GM12878 (cell line): ENCODE measurements around the gene SYCE1. TPM values are rescaled to one million over a fixed set of nuclear protein-coding genes. Genes with fewer than 3 reads are reported as not detected.

Experiments
- ATAC-seq: fragments of 200-7000 bp; cut with Tn5 transposase; 3 replicates; pipeline ENCODE4 v1.9.1; 2020; ENCODE audit warnings: mild to moderate bottlenecking, moderate library complexity
- BruUV-seq: library from RNA; stranded (reverse); fragments of 400-500 nt; replicated peaks from 2 replicates; lab custom pipeline; 2021; lab: Mats Ljungman, UMichigan
- CTCF ChIA-PET: fragments of 300-600 bp; sonication (Branson Sonifier 250); formaldehyde crosslinking; extraction: SDS; loops from one replicate; lab custom pipeline; 2021; ENCODE audit warnings: inconsistent platforms; lab: Yijun Ruan, JAX
- POLR2A ChIA-PET: fragments of 350-600 bp; formaldehyde crosslinking; extraction: SDS; loops from one replicate; lab custom pipeline; 2021; ENCODE audit warnings: inconsistent platforms; lab: Charles Lee
- RAD21 ChIA-PET: fragments of 300-600 bp; sonication (Branson Sonifier 250); formaldehyde crosslinking; loops from one replicate; lab custom pipeline; 2023; ENCODE audit warnings: antibody characterized with exemption; ENCODE audit not compliant: unreplicated experiment; lab: Charles Lee
- SMC1A ChIA-PET: fragments of 300-600 bp; sonication (Branson Sonifier 250); formaldehyde crosslinking; loops from one replicate; lab custom pipeline; 2023; ENCODE audit not compliant: unreplicated experiment, uncharacterized antibody; lab: Charles Lee
- DNase-seq: peaks from one replicate; pipeline ENCODE4 v3.0.0-alpha.2; 2011; ENCODE audit warnings: low read depth, low spot score
- FAIRE-seq: peaks from 3 replicates; lab custom pipeline; 2011; peaks lifted over from hg19 to GRCh38; lab: Jason Lieb, UNC
- H2AFZ ChIP-seq: 2 replicates; pipeline ENCODE4 v1.6.0; 2011; ENCODE audit warnings: low read depth, low read length, control low read depth; ENCODE audit not compliant: control insufficient read depth
- H3K27ac ChIP-seq: 2 replicates; pipeline ENCODE4 v1.5.1; 2011; ENCODE audit warnings: control low read depth; ENCODE audit not compliant: control insufficient read depth, insufficient read depth
- H3K27me3 ChIP-seq, 2 experiments: replicated peaks in 1 of 2; 2 replicates each; pipeline versions ENCODE4 v1.6.0 to v1.6.1; 2011; ENCODE audit warnings: low read length in 1 of 2; ENCODE audit not compliant: control insufficient read depth in 2 of 2, insufficient read depth in 2 of 2
- H3K36me3 ChIP-seq, 2 experiments: 2 replicates each; pipeline ENCODE4 v1.5.1; 2011; ENCODE audit warnings: low read length in 1 of 2; ENCODE audit not compliant: control insufficient read depth in 2 of 2, insufficient read depth in 2 of 2
- H3K4me1 ChIP-seq: 2 replicates; pipeline ENCODE4 v1.6.1; 2011; ENCODE audit warnings: mild to moderate bottlenecking, low read length, moderate library complexity, mixed read lengths; ENCODE audit not compliant: control insufficient read depth, insufficient read depth
- H3K4me2 ChIP-seq: 2 replicates; pipeline ENCODE4 v1.6.0; 2011; ENCODE audit warnings: control low read depth; ENCODE audit not compliant: control insufficient read depth, insufficient read depth
- H3K4me3 ChIP-seq: fragments of 200-600 bp; sonication (generic); 2 replicates; pipeline ENCODE4 v1.5.1; 2016
- H3K79me2 ChIP-seq: 2 replicates; pipeline ENCODE4 v1.6.0; 2011; ENCODE audit warnings: low read length; ENCODE audit not compliant: control insufficient read depth, insufficient read depth
- H3K9ac ChIP-seq: 2 replicates; pipeline ENCODE4 v1.8.0; 2011; ENCODE audit warnings: low read length, control low read depth, mixed read lengths; ENCODE audit not compliant: control insufficient read depth, insufficient read depth
- H3K9me3 ChIP-seq: replicated peaks from 3 replicates; pipeline ENCODE4 v1.5.1; 2011; ENCODE audit warnings: mild to moderate bottlenecking, low read length; ENCODE audit not compliant: control insufficient read depth, insufficient read depth
- H4K20me1 ChIP-seq: 2 replicates; pipeline ENCODE4 v1.6.0; 2011; ENCODE audit not compliant: control insufficient read depth, insufficient read depth
- BHLHE40 ChIP-seq, 2 experiments: fragments of 450-650 bp in 1 of 2; IDR thresholded peaks; 2 replicates each; pipeline ENCODE4 v1.6.1; 2011 to 2017; ENCODE audit warnings: low read depth in 2 of 2, borderline replicate concordance in 1 of 2, improper control_type of control experiment in 1 of 2, low read length in 1 of 2, mild to moderate bottlenecking in 1 of 2
- CHD4 ChIP-seq: fragments of 200-600 bp; sonication (generic); IDR thresholded peaks from 2 replicates; pipeline ENCODE4 v1.6.1; 2016; ENCODE audit warnings: mild to moderate bottlenecking
- ESRRA ChIP-seq: IDR thresholded peaks from 2 replicates; pipeline ENCODE4 v1.6.1; 2012; ENCODE audit warnings: mild to moderate bottlenecking, low read length, improper control_type of control experiment
- NFIC ChIP-seq: IDR thresholded peaks from 2 replicates; pipeline ENCODE4 v1.6.1; 2012; ENCODE audit warnings: low read depth, mild to moderate bottlenecking, inconsistent platforms, low read length, moderate library complexity
- NFXL1 ChIP-seq: fragments of 450-650 bp; IDR thresholded peaks from 2 replicates; pipeline ENCODE4 v1.6.1; 2017; ENCODE audit warnings: antibody characterized with exemption, mild to moderate bottlenecking, borderline replicate concordance
- NR2F1 ChIP-seq: fragments of 450-650 bp; conservative IDR thresholded peaks from 2 replicates; pipeline ENCODE4 v1.6.1; 2017; ENCODE audit warnings: mild to moderate bottlenecking
- SPI1 ChIP-seq: IDR thresholded peaks from 2 replicates; pipeline ENCODE4 v1.6.1; 2011; ENCODE audit warnings: low read depth, mild to moderate bottlenecking, low read length, moderate library complexity, borderline replicate concordance; ENCODE audit not compliant: insufficient read depth
- SREBF2 ChIP-seq: IDR thresholded peaks from 2 replicates; pipeline ENCODE4 v1.6.1; 2012; ENCODE audit warnings: mild to moderate bottlenecking, low read length
- TCF7 ChIP-seq: IDR thresholded peaks from 2 replicates; pipeline ENCODE4 v1.6.1; 2014; ENCODE audit warnings: antibody characterized with exemption, borderline replicate concordance
- WGBS: methylation state at CpG from one replicate; pipeline ENCODE4 v1.1.6; 2016; ENCODE audit warnings: low lambda C conversion rate; ENCODE audit not compliant: insufficient replicate concordance, insufficient coverage; ENCODE audit errors: missing lambda C conversion rate; 5-methylcytosine and 5-hydroxymethylcytosine counted together
- in situ Hi-C: fragments of 300-500 bp; cut with MboI; formaldehyde crosslinking; loops from 9 replicates; pipeline ENCODE4 v1.14.3; 2018; ENCODE audit warnings: mixed read lengths
- intact Hi-C: fragments of 100-400 bp; cut with micrococcal nuclease; formaldehyde crosslinking; loops from one replicate; pipeline ENCODE4 v1.14.2; 2022; ENCODE audit not compliant: unreplicated experiment
- polyA plus RNA-seq, 11 experiments: library from polyadenylated mRNA; depleted of rRNA in 4 of 11; unstranded in 6 of 11; stranded (reverse) in 5 of 11; fragments of >200 nt; fragmentation: Nextera tagmentation in 4 of 11; fragmentation: Illumina TruSeq in 1 of 11; extraction: Ambion mirVana in 4 of 11; extraction: Trizol in 1 of 11; gene quantifications; 1 replicate in 1 of 11; 2 replicates in 10 of 11; pipeline versions ENCODE4 v1.2.1 to v1.2.3, GENCODE V29; 2011 to 2016; ENCODE audit warnings: inconsistent platforms in 2 of 11, missing spikeins in 2 of 11, low read depth in 1 of 11
- total RNA-seq, 4 experiments: library from RNA; depleted of rRNA in 3 of 4; stranded (reverse); fragments of >200 nt in 3 of 4; fragmentation: Illumina TruSeq in 1 of 4; extraction: Trizol in 1 of 4; gene quantifications; 2 replicates each; pipeline versions ENCODE4 v1.2.1 to v1.2.3, GENCODE V29; 2013 to 2021
- TF ChIP-seq, protein P1 (sequence below): fragments of 450-650 bp; conservative IDR thresholded peaks from 2 replicates; pipeline ENCODE4 v1.6.1; 2017; ENCODE audit warnings: mild to moderate bottlenecking, moderate library complexity
- TF ChIP-seq, protein P2 (sequence below): IDR thresholded peaks from 2 replicates; pipeline ENCODE4 v1.6.1; 2012; ENCODE audit warnings: low read depth, low read length, improper control_type of control experiment
- TF ChIP-seq, protein P3 (sequence below): fragments of 450-650 bp; IDR thresholded peaks from 2 replicates; pipeline ENCODE4 v1.6.1; 2017; ENCODE audit warnings: mild to moderate bottlenecking, moderate library complexity
- TF ChIP-seq, protein P4 (sequence below), 3 experiments: IDR thresholded peaks in 2 of 3; conservative IDR thresholded peaks in 1 of 3; 2 replicates each; pipeline ENCODE4 v1.5.1; 2011; ENCODE audit warnings: low read depth in 3 of 3, low read length in 3 of 3, mild to moderate bottlenecking in 3 of 3, control low read depth in 2 of 3, moderate library complexity in 2 of 3, inconsistent platforms in 1 of 3, mixed read lengths in 1 of 3; ENCODE audit not compliant: control insufficient read depth in 2 of 3, insufficient read depth in 1 of 3; ENCODE audit errors: extremely low read depth in 1 of 3

Gene SYCE1
- total and polyA plus RNA-seq, 10 of the 15 experiments (the other 5 are each of a cell fraction or from before 2014, with no cell fraction given) = not detected

DNA sequence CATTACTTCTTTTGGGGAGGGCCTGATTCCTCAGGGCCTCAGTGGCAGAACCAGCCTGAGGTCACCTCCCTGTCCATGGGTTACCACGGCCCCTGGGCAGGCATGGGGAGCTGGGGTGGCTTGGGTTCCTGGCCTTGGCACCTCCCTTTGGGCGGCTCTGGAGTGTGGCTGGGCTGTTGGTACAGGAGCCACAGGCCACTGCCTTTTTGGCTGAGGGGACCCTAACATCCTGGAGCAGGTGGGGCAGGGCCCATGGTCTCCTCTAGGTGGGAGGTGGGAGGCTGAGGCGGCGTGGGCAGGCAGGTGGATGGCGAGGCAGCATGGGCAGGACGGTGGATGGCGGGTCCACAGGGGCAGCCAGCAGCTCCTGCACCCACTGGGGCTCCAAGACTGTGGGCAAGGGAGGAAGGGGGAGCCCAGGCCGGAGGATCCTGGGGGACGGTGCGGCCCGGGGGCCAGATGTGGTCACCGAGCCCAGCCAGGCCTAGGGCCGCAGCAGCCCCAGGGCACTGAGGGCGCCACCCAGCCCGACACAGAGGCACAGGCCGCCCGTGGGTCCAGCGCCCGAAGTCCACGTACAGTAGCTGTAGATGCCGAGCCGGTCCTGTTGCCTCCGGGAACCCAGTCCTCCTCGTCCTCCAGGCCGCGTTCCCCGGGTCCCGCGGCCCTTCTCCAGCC is 2.4 kb upstream of the SYCE1 start:
- Histone ChIP-seq H3K36me3 (no peaks in the 10 kb centered on the region), H3K79me2 (no peaks in the 10 kb centered on the region), H3K4me2 (no peak overlapping the region), H3K9me3 (peaks cover 3% of the 10 kb centered on the region; the same call in 2 of the 3 replicates), H3K27ac (no peak overlapping the region), H3K9ac (no peak overlapping the region), H4K20me1 (no peaks in the 10 kb centered on the region), H2AFZ (no peak overlapping the region), H3K4me1 (no peaks in the 10 kb centered on the region), H3K4me3 (no peak overlapping the region), H3K27me3 (no peaks in the 10 kb centered on the region)
- ChIA-PET RAD21 (no interaction called here), SMC1A (no interaction called here), CTCF (no interaction called here), POLR2A (no interaction called here)
- DNase-seq = no peak
- no peak for ATAC-seq
- BruUV-seq = no TSS peak
- no peak for FAIRE-seq
- intact Hi-C loops = no loop called here
- in situ Hi-C loops = no loop called here
- 64% methylated on average over 27 of the region's 29 CpGs for WGBS
- TF ChIP-seq, protein P1, sequence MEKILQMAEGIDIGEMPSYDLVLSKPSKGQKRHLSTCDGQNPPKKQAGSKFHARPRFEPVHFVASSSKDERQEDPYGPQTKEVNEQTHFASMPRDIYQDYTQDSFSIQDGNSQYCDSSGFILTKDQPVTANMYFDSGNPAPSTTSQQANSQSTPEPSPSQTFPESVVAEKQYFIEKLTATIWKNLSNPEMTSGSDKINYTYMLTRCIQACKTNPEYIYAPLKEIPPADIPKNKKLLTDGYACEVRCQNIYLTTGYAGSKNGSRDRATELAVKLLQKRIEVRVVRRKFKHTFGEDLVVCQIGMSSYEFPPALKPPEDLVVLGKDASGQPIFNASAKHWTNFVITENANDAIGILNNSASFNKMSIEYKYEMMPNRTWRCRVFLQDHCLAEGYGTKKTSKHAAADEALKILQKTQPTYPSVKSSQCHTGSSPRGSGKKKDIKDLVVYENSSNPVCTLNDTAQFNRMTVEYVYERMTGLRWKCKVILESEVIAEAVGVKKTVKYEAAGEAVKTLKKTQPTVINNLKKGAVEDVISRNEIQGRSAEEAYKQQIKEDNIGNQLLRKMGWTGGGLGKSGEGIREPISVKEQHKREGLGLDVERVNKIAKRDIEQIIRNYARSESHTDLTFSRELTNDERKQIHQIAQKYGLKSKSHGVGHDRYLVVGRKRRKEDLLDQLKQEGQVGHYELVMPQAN = no peak
- TF ChIP-seq BHLHE40 (IDR thresholded peaks at IDR 0.05; ENCODE audit: borderline replicate concordance in 1 of 2, low read depth in 2 of 2, low read length in 1 of 2) (no peak), NFIC (no peak), SPI1 (no peak), SREBF2 (no peak), NR2F1 (no peak), ESRRA (no peak), CHD4 (no peak), NFXL1 (no peak), TCF7 (no peak)
- TF ChIP-seq, protein P2, sequence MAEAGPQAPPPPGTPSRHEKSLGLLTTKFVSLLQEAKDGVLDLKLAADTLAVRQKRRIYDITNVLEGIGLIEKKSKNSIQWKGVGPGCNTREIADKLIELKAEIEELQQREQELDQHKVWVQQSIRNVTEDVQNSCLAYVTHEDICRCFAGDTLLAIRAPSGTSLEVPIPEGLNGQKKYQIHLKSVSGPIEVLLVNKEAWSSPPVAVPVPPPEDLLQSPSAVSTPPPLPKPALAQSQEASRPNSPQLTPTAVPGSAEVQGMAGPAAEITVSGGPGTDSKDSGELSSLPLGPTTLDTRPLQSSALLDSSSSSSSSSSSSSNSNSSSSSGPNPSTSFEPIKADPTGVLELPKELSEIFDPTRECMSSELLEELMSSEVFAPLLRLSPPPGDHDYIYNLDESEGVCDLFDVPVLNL = no peak
- TF ChIP-seq, protein P3, sequence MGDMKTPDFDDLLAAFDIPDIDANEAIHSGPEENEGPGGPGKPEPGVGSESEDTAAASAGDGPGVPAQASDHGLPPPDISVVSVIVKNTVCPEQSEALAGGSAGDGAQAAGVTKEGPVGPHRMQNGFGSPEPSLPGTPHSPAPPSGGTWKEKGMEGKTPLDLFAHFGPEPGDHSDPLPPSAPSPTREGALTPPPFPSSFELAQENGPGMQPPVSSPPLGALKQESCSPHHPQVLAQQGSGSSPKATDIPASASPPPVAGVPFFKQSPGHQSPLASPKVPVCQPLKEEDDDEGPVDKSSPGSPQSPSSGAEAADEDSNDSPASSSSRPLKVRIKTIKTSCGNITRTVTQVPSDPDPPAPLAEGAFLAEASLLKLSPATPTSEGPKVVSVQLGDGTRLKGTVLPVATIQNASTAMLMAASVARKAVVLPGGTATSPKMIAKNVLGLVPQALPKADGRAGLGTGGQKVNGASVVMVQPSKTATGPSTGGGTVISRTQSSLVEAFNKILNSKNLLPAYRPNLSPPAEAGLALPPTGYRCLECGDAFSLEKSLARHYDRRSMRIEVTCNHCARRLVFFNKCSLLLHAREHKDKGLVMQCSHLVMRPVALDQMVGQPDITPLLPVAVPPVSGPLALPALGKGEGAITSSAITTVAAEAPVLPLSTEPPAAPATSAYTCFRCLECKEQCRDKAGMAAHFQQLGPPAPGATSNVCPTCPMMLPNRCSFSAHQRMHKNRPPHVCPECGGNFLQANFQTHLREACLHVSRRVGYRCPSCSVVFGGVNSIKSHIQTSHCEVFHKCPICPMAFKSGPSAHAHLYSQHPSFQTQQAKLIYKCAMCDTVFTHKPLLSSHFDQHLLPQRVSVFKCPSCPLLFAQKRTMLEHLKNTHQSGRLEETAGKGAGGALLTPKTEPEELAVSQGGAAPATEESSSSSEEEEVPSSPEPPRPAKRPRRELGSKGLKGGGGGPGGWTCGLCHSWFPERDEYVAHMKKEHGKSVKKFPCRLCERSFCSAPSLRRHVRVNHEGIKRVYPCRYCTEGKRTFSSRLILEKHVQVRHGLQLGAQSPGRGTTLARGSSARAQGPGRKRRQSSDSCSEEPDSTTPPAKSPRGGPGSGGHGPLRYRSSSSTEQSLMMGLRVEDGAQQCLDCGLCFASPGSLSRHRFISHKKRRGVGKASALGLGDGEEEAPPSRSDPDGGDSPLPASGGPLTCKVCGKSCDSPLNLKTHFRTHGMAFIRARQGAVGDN = no peak
- TF ChIP-seq, protein P4, sequence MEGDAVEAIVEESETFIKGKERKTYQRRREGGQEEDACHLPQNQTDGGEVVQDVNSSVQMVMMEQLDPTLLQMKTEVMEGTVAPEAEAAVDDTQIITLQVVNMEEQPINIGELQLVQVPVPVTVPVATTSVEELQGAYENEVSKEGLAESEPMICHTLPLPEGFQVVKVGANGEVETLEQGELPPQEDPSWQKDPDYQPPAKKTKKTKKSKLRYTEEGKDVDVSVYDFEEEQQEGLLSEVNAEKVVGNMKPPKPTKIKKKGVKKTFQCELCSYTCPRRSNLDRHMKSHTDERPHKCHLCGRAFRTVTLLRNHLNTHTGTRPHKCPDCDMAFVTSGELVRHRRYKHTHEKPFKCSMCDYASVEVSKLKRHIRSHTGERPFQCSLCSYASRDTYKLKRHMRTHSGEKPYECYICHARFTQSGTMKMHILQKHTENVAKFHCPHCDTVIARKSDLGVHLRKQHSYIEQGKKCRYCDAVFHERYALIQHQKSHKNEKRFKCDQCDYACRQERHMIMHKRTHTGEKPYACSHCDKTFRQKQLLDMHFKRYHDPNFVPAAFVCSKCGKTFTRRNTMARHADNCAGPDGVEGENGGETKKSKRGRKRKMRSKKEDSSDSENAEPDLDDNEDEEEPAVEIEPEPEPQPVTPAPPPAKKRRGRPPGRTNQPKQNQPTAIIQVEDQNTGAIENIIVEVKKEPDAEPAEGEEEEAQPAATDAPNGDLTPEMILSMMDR (IDR thresholded peaks at IDR 0.05 in 2 of 3, conservative IDR thresholded peaks at IDR 0.05 in 1 of 3; ENCODE audit: control insufficient read depth in 2 of 3, extremely low read depth in 1 of 3, insufficient read depth in 1 of 3, low read depth in 3 of 3, low read length in 3 of 3) = no peak
